BLaER1 (cell line): ENCODE data around the gene FOXS1.
A peak's percentile ranks its signal among the peaks of the same experiment; 100 is the strongest.
"Not testable (repeated sequence)": the region's sequence is repeated elsewhere in the genome, so short reads cannot be mapped to it uniquely, and the experiment has no call there.

Source experiments
- H3K27ac ChIP-seq: shearing (Covaris generic); formaldehyde crosslinking; 2 replicates; pipeline ENCODE4 v1.8.1; 2022
- H3K27me3 ChIP-seq: shearing (Covaris generic); formaldehyde crosslinking; 2 replicates; pipeline ENCODE4 v1.8.1; 2022
- H3K36me3 ChIP-seq: shearing (Covaris generic); formaldehyde crosslinking; 2 replicates; pipeline ENCODE4 v1.8.1; 2022
- H3K4me1 ChIP-seq: shearing (Covaris generic); formaldehyde crosslinking; 2 replicates; pipeline ENCODE4 v1.8.1; 2022
- H3K4me2 ChIP-seq: shearing (Covaris generic); formaldehyde crosslinking; 2 replicates; pipeline ENCODE4 v1.8.1; 2022
- H3K4me3 ChIP-seq: shearing (Covaris generic); formaldehyde crosslinking; 2 replicates; pipeline ENCODE4 v1.8.1; 2022
- H3K9ac ChIP-seq: shearing (Covaris generic); formaldehyde crosslinking; 2 replicates; pipeline ENCODE4 v1.8.1; 2022
- H3K9me3 ChIP-seq: shearing (Covaris generic); formaldehyde crosslinking; 2 replicates; pipeline ENCODE4 v1.8.1; 2022
- H4K20me1 ChIP-seq: shearing (Covaris generic); formaldehyde crosslinking; 2 replicates; pipeline ENCODE4 v1.8.1; 2022
- Cebpa-rat ChIP-seq: shearing (Covaris generic); IDR thresholded peaks from 2 replicates; pipeline ENCODE4 v1.8.1; 2022

FOXS1 gene

GRCh38 chr20:31833931-31834521 lies 11.4 kb downstream of the FOXS1 start:
- H3K4me1 ChIP-seq: peaks cover 72% of the 10 kb centered on the region
- H3K9ac ChIP-seq: no peak overlapping the region
- H3K27ac ChIP-seq: peak overlapping the region; percentile 31; the same call in 1 of the 2 replicates
- no peaks in the 10 kb centered on the region for H3K9me3 ChIP-seq
- H3K36me3 ChIP-seq: no peaks in the 10 kb centered on the region
- no peak overlapping the region for H3K4me3 ChIP-seq
- H3K4me2 ChIP-seq: peak overlapping the region; percentile 69
- no peak for TF ChIP-seq Cebpa-rat
- H3K27me3 ChIP-seq: no peaks in the 10 kb centered on the region
- H4K20me1 ChIP-seq: peaks cover 24% of the 10 kb centered on the region; the same call in 1 of the 2 replicates

DNA sequence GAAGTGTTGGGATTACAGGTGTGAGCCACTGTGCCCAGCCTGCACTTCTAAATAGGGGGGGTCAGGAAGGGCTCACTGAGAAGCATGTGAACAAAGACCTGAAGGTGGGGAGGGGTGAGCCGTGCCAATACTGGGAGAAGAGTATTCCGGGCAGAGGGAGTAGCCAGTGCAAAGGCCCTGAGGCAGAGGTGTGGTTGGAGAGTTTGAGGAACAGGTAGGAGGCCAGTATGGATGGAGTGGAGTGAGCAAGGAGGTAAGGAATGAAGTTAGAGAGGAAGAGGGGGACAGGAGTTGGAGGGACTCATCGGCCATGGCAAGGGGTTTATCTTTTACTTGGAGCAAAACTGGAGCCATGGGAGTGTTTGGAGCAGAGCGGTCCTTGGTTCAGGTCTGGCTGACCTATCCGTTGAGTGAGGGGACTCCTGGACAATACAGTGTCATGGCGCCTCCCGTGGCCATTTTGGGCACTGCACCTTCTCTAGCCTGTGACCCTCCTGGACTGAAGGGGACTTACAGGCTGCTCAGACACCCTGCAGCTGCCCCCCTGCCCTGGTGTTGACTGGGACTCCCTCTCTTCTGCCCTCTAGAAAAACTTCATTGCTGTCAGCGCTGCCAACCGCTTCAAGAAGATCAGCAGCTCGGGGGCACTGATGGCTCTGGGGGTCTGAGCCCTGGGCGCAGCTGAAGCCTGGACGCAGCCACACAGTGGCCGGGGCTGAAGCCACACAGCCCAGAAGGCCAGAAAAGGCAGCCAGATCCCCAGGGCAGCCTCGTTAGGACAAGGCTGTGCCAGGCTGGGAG lies 12.1 kb downstream of the FOXS1 start:
- Histone ChIP-seq H3K27me3 (no peaks in the 10 kb centered on the region), H3K36me3 (no peaks in the 10 kb centered on the region), H3K9ac (no peak overlapping the region), H3K4me1 (peaks cover 66% of the 10 kb centered on the region), H3K27ac (peak overlapping the region; percentile 31; the same call in 1 of the 2 replicates), H4K20me1 (peaks cover 24% of the 10 kb centered on the region; the same call in 1 of the 2 replicates), H3K4me3 (no peak overlapping the region), H3K4me2 (peak overlapping the region; percentile 69), H3K9me3 (no peaks in the 10 kb centered on the region)
- TF ChIP-seq Cebpa-rat: no peak

- H3K4me3 ChIP-seq: no peak overlapping the region
- no peak for TF ChIP-seq Cebpa-rat
- no peaks in the 10 kb centered on the region for H3K36me3 ChIP-seq
- H3K9ac ChIP-seq: no peak overlapping the region
- peaks cover 18% of the 10 kb centered on the region; the same call in 1 of the 2 replicates for H4K20me1 ChIP-seq
- H3K27ac ChIP-seq: no peak overlapping the region
- H3K9me3 ChIP-seq: no peaks in the 10 kb centered on the region
- H3K27me3 ChIP-seq: no peaks in the 10 kb centered on the region
- H3K4me1 ChIP-seq: peaks cover 51% of the 10 kb centered on the region
- H3K4me2 ChIP-seq: no peak overlapping the region
Measured at GRCh38 chr20:31831771-31832306, 13.6 kb downstream of the FOXS1 start.

GRCh38 chr20:31831211-31831610 lies 14.2 kb downstream of the FOXS1 start:
- no peak overlapping the region for H3K4me3 ChIP-seq
- peaks cover 11% of the 10 kb centered on the region; the same call in 1 of the 2 replicates for H4K20me1 ChIP-seq
- H3K36me3 ChIP-seq: no peaks in the 10 kb centered on the region
- H3K27me3 ChIP-seq: no peaks in the 10 kb centered on the region
- no peaks in the 10 kb centered on the region for H3K9me3 ChIP-seq
- H3K9ac ChIP-seq: no peak overlapping the region
- no peak overlapping the region for H3K4me2 ChIP-seq
- H3K27ac ChIP-seq: no peak overlapping the region
- no peak for TF ChIP-seq Cebpa-rat
- peaks cover 45% of the 10 kb centered on the region for H3K4me1 ChIP-seq

- no peak for TF ChIP-seq Cebpa-rat
- Histone ChIP-seq H3K4me3 (no peak overlapping the region), H3K4me2 (peak overlapping the region; percentile 70), H3K9me3 (no peaks in the 10 kb centered on the region), H4K20me1 (peaks cover 4% of the 10 kb centered on the region; the same call in 1 of the 2 replicates), H3K36me3 (no peaks in the 10 kb centered on the region), H3K9ac (no peak overlapping the region), H3K4me1 (peaks cover 38% of the 10 kb centered on the region), H3K27me3 (no peaks in the 10 kb centered on the region), H3K27ac (0 out of 2 replicates have a peak overlapping the region, but pooled peaks have one; percentile 12)
Measured at GRCh38 chr20:31830406-31830981, 14.9 kb downstream of the FOXS1 start.

GRCh38 chr20:31829731-31830130 lies 15.7 kb downstream of the FOXS1 start:
- peak overlapping the region; percentile 70 for H3K4me2 ChIP-seq
- peaks cover 33% of the 10 kb centered on the region for H3K4me1 ChIP-seq
- no peaks in the 10 kb centered on the region for H3K9me3 ChIP-seq
- H4K20me1 ChIP-seq: no peaks in the 10 kb centered on the region
- TF ChIP-seq Cebpa-rat: no peak
- no peak overlapping the region for H3K4me3 ChIP-seq
- H3K27me3 ChIP-seq: no peaks in the 10 kb centered on the region
- no peaks in the 10 kb centered on the region for H3K36me3 ChIP-seq
- H3K27ac ChIP-seq: no peak overlapping the region
- no peak overlapping the region for H3K9ac ChIP-seq

DNA sequence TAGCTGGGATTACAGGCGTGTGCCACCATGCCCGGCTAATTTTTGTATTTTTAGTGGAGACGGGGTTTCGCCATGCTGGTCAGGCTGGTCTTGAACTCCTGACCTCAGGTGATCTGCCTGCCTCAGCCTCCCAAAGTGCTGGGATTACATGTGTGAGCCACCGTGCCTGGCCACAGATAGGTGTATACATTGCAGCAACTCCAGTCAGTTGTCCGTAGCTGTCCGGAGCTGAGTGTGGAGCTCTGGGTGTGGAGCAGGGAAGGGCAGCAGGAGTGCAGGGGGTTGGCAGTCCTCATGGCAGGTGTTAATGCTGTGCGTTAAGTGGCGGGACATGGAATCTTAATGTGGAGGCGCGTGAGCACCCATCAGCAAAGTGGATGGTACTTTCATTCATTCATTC lies 17.4 kb downstream of the FOXS1 start:
- not testable (repeated sequence) for H3K9me3 ChIP-seq, H3K9ac ChIP-seq, H3K4me2 ChIP-seq, H3K27ac ChIP-seq, H3K4me3 ChIP-seq, H4K20me1 ChIP-seq, H3K36me3 ChIP-seq, H3K27me3 ChIP-seq
- H3K4me1 ChIP-seq: peaks cover 37% of the 10 kb centered on the region

DNA sequence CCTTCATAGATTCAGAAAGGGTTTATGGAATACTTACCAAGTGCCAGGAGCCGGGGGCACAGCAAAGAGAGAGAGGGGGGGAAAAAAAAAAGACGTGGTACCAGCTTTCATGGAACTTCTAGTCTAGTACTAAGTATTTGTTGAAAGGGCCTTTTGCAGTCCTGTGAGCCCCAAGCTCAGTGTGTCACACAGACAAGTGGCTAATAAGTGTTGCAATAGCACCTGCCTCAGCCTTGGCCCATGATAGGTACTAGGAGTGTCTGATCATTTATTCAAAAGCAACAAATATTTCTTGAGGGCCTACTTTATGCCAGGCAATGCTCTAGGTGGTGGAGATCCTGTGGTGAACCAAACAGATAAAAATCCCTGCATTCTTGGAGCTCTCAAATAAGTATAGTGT lies 18.3 kb downstream of the FOXS1 start:
- no peaks in the 10 kb centered on the region for H3K27me3 ChIP-seq
- no peak overlapping the region for H3K27ac ChIP-seq
- H3K4me2 ChIP-seq: no peak overlapping the region
- H3K9ac ChIP-seq: no peak overlapping the region
- peaks cover 46% of the 10 kb centered on the region for H3K4me1 ChIP-seq
- no peak for TF ChIP-seq Cebpa-rat
- no peak overlapping the region for H3K4me3 ChIP-seq
- H4K20me1 ChIP-seq: no peaks in the 10 kb centered on the region
- H3K9me3 ChIP-seq: no peaks in the 10 kb centered on the region
- H3K36me3 ChIP-seq: no peaks in the 10 kb centered on the region

DNA sequence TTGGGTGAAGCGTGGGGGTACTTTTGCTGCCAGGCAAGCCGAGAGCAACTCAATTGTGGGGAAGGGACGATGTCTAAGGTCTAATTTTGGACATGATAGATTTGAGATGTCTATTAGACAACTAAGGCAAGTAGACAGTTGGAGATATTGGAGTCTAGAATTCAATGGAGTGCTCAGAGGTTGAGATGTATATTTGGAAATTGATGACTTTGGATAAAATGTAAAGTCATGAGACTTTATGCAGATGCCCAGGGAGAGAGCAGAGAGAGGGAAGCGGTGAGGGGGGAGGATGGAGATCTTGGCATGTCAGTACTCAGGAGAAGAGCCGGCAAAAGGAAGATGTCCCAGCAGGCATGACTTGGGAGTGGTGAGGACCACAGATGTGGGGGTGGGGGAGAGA lies 19.3 kb downstream of the FOXS1 start:
- H3K4me3 ChIP-seq: no peak overlapping the region
- H4K20me1 ChIP-seq: no peaks in the 10 kb centered on the region
- no peaks in the 10 kb centered on the region for H3K36me3 ChIP-seq
- H3K9ac ChIP-seq: no peak overlapping the region
- H3K27ac ChIP-seq: no peak overlapping the region
- H3K9me3 ChIP-seq: no peaks in the 10 kb centered on the region
- peaks cover 46% of the 10 kb centered on the region for H3K4me1 ChIP-seq
- no peak for TF ChIP-seq Cebpa-rat
- no peaks in the 10 kb centered on the region for H3K27me3 ChIP-seq
- no peak overlapping the region for H3K4me2 ChIP-seq
